MCF 10A (cell line): ENCODE measurements around the gene SLC38A10. TPM values are rescaled to one million over a fixed set of nuclear protein-coding genes. Genes with fewer than 3 reads are reported as not detected.

Source experiments
- BruUV-seq: library from RNA; stranded (reverse); fragments of 400-500 nt; replicated peaks from 2 replicates; lab custom pipeline; 2021; lab: Mats Ljungman, UMichigan
- CTCF ChIA-PET: fragments of 300-600 bp; sonication (Branson Sonifier 250); formaldehyde crosslinking; extraction: SDS; loops from one replicate; lab custom pipeline; 2021; ENCODE audit warnings: antibody characterized with exemption, inconsistent platforms; lab: Yijun Ruan, JAX
- POLR2A ChIA-PET: fragments of 300-600, 350-650 bp; sonication (Branson Sonifier 250); formaldehyde crosslinking; extraction: SDS; loops from one replicate; lab custom pipeline; 2020; ENCODE audit warnings: antibody characterized with exemption, inconsistent platforms; lab: Yijun Ruan, JAX
- DNase-seq: peaks from one replicate; pipeline ENCODE4 v3.0.0-alpha.2; 2018; ENCODE audit not compliant: unreplicated experiment
- H3K27ac Mint-ChIP-seq: one replicate; pipeline ENCODE4 v1.8.0; 2022; ENCODE audit warnings: mild to moderate bottlenecking, low read depth, mixed read lengths; ENCODE audit not compliant: unreplicated experiment
- H3K27me3 Mint-ChIP-seq: one replicate; pipeline ENCODE4 v1.8.0; 2022; ENCODE audit warnings: mixed read lengths; ENCODE audit not compliant: insufficient read depth, unreplicated experiment
- H3K36me3 Mint-ChIP-seq: one replicate; pipeline ENCODE4 v1.8.0; 2022; ENCODE audit warnings: mild to moderate bottlenecking, moderate library complexity, mixed read lengths; ENCODE audit not compliant: insufficient read depth, unreplicated experiment
- H3K4me1 Mint-ChIP-seq: one replicate; pipeline ENCODE4 v1.8.0; 2022; ENCODE audit warnings: mixed read lengths; ENCODE audit not compliant: insufficient read depth, unreplicated experiment
- H3K4me3 Mint-ChIP-seq: one replicate; pipeline ENCODE4 v1.8.0; 2022; ENCODE audit warnings: mild to moderate bottlenecking, moderate library complexity, mixed read lengths; ENCODE audit not compliant: unreplicated experiment
- H3K9me3 Mint-ChIP-seq: one replicate; pipeline ENCODE4 v1.8.0; 2022; ENCODE audit warnings: mixed read lengths; ENCODE audit not compliant: unreplicated experiment
- CTCF ChIP-seq: fragments of 200-600 bp; IDR thresholded peaks from one replicate; pipeline ENCODE4 v1.8.0; 2022; ENCODE audit warnings: antibody characterized with exemption, mild to moderate bottlenecking; ENCODE audit not compliant: unreplicated experiment
- intact Hi-C: fragments of 100-400 bp; cut with micrococcal nuclease; formaldehyde crosslinking; loops from 2 replicates; pipeline ENCODE4 v1.14.1; 2022
- total RNA-seq: library from RNA; stranded (reverse); gene quantifications from 2 replicates; pipeline ENCODE4 v1.2.3, GENCODE V29; 2022

SLC38A10 gene
- total RNA-seq, 1 experiment from 2014 or later: 98.2 TPM

GRCh38 chr17:81332914-81333528 lies 37.9 kb upstream of the SLC38A10 start:
- no peaks in the 10 kb centered on the region for H3K9me3 Mint-ChIP-seq
- no peak for DNase-seq
- no peak overlapping the region for H3K4me3 Mint-ChIP-seq
- POLR2A ChIA-PET: interaction anchor here (0.8 kb wide), 1 partner anchor 37 kb away, joined by 3 read pairs; the partner anchor contains the start of gene SLC38A10
- H3K27ac Mint-ChIP-seq: no peak overlapping the region
- TF ChIP-seq CTCF: no peak
- BruUV-seq: no TSS peak
- CTCF ChIA-PET: no interaction called here
- peaks cover 7% of the 10 kb centered on the region for H3K36me3 Mint-ChIP-seq
- peaks cover 26% of the 10 kb centered on the region for H3K4me1 Mint-ChIP-seq
- intact Hi-C loops: no loop called here
- no peaks in the 10 kb centered on the region for H3K27me3 Mint-ChIP-seq

GRCh38 chr17:81332118-81332834 lies 37.2 kb upstream of the SLC38A10 start:
- H3K27ac Mint-ChIP-seq: no peak overlapping the region
- DNase-seq: no peak
- no TSS peak for BruUV-seq
- peaks cover 7% of the 10 kb centered on the region for H3K36me3 Mint-ChIP-seq
- no peaks in the 10 kb centered on the region for H3K27me3 Mint-ChIP-seq
- no peak for TF ChIP-seq CTCF
- CTCF ChIA-PET: no interaction called here
- intact Hi-C loops: no loop called here
- peaks cover 30% of the 10 kb centered on the region for H3K4me1 Mint-ChIP-seq
- POLR2A ChIA-PET: interaction anchor here (0.8 to 4.1 kb wide), 2 partner anchors 37 to 63 kb away, joined by 3 to 82 read pairs; partner anchors contain the start of genes BAHCC1 and SLC38A10
- H3K4me3 Mint-ChIP-seq: no peak overlapping the region
- H3K9me3 Mint-ChIP-seq: no peaks in the 10 kb centered on the region

DNA sequence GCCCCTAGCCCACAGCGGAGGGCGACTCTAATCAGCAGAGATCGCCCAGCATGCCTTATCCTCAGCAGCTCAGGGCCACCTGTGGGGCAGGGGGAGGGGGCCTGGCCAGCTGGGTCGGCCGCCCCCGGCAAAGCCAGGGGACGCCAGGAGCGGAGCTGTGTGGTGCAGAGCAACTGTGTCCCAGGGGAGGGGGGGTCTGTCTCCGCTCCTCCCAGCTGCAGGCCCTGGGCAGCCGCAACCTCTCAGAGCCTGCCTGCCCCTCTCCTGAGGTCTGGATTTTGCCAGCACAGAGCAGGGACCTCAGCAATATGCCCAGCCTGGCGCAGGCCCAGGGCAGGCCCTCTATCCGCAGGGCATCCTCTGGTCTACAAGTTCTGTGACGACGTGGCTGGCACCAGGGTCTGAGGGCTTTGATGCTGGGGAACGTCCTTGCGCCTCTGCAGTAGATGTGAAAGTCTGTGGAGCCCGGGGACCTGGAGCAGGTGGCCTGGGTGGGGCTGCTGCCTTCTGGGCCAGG lies 36.5 kb upstream of the SLC38A10 start:
- POLR2A ChIA-PET: interaction anchor here (4.1 kb wide), 1 partner anchor 63 kb away, joined by 82 read pairs; the partner anchor contains the start of gene BAHCC1
- Mint-ChIP-seq H3K27ac (no peak overlapping the region), H3K9me3 (no peaks in the 10 kb centered on the region), H3K4me3 (no peak overlapping the region), H3K36me3 (peaks cover 6% of the 10 kb centered on the region), H3K4me1 (peaks cover 33% of the 10 kb centered on the region), H3K27me3 (no peaks in the 10 kb centered on the region)
- no TSS peak for BruUV-seq
- DNase-seq: no peak
- no peak for TF ChIP-seq CTCF
- intact Hi-C loops: no loop called here
- CTCF ChIA-PET: interaction anchor here (1.2 kb wide), 1 partner anchor 25 kb away, joined by 4 read pairs; no protein-coding TSS in a partner anchor

GRCh38 chr17:81330884-81331245 lies 35.8 kb upstream of the SLC38A10 start:
- no peak for DNase-seq
- Mint-ChIP-seq H3K27ac (no peak overlapping the region), H3K4me3 (no peak overlapping the region), H3K9me3 (no peaks in the 10 kb centered on the region), H3K36me3 (no peaks in the 10 kb centered on the region), H3K4me1 (peaks cover 33% of the 10 kb centered on the region), H3K27me3 (no peaks in the 10 kb centered on the region)
- ChIA-PET POLR2A (interaction anchor here (2.0 to 4.1 kb wide), 4 partner anchors 10 to 64 kb away, joined by 12 to 82 read pairs (median 22); partner anchors contain the start of genes BAHCC1 and SLC38A10), CTCF (interaction anchor here (0.9 to 2.4 kb wide), 3 partner anchors 22 to 35 kb away, joined by 3 to 12 read pairs (median 4); partner anchors contain the start of gene SLC38A10)
- no peak for TF ChIP-seq CTCF
- intact Hi-C loops: no loop called here
- BruUV-seq: no TSS peak
